ENCODE results near the gene BBS7. TPM values are rescaled to one million over a fixed set of nuclear protein-coding genes. Genes with fewer than 3 reads are reported as not detected.
A peak's percentile ranks its signal among the peaks of the same experiment; 100 is the strongest.

BBS7 gene
- polyA plus RNA-seq: 1 to 10 TPM; 4.9 to 6.8 TPM

- Histone ChIP-seq H3K4me3 (ENCODE audit: low read depth in 1 of 2, low read length in 2 of 2) (peak within 1 kb of the TSS; percentile 85 to 90), H3K36me3 (ENCODE audit: control insufficient read depth in 2 of 2, insufficient read depth in 2 of 2, low read length in 1 of 2) (no peaks in the 10 kb centered on the region), H3K4me1 (ENCODE audit: control insufficient read depth in 2 of 2, insufficient read depth in 2 of 2, low read length in 1 of 2) (peaks cover 2 to 4% of the 10 kb centered on the region in 2 donors), H3K9me3 (ENCODE audit: control insufficient read depth in 2 of 2, insufficient read depth in 1 of 2, low read depth in 1 of 2, low read length in 1 of 2) (no peaks in the 10 kb centered on the region), H3K27me3 (ENCODE audit: control insufficient read depth in 1 of 2, insufficient read depth in 2 of 2, low read length in 2 of 2) (no peaks in the 10 kb centered on the region), H3K27ac (ENCODE audit: low read depth in 2 of 2, low read length in 1 of 2) (peak within 1 kb of the TSS; percentile 79 to 90)
- 0 to 1% methylated on average over 58 of the region's 58 CpGs for WGBS, 2 donors
Observed at GRCh38 chr4:121869841-121870822, at the start of gene BBS7. Gene BBS7, minus strand, starts transcription at chr4:121870474. Its CDS starts 161 bp downstream, at chr4:121870313.

- Histone ChIP-seq H3K27me3 (ENCODE audit: control insufficient read depth in 1 of 2, insufficient read depth in 2 of 2, low read length in 2 of 2) (no peaks in the 10 kb centered on the region), H3K36me3 (ENCODE audit: control insufficient read depth in 2 of 2, insufficient read depth in 2 of 2, low read length in 1 of 2) (no peaks in the 10 kb centered on the region), H3K9me3 (ENCODE audit: control insufficient read depth in 2 of 2, insufficient read depth in 1 of 2, low read depth in 1 of 2, low read length in 1 of 2) (no peaks in the 10 kb centered on the region), H3K4me1 (ENCODE audit: control insufficient read depth in 2 of 2, insufficient read depth in 2 of 2, low read length in 1 of 2) (no peaks in the 10 kb centered on the region), H3K4me3 (ENCODE audit: low read depth in 1 of 2, low read length in 2 of 2) (no peak overlapping the region), H3K27ac (ENCODE audit: low read depth in 2 of 2, low read length in 1 of 2) (no peak overlapping the region)
- WGBS, 2 donors: 64 to 69% methylated on average over 2 of the region's 2 CpGs
Observed at GRCh38 chr4:121913667-121914066, 43.4 kb upstream of the BBS7 start.

GRCh38 chr4:121908346-121908745, 38.1 kb upstream of the BBS7 start:
- no peaks in the 10 kb centered on the region for H3K36me3 ChIP-seq (ENCODE audit: control insufficient read depth in 2 of 2, insufficient read depth in 2 of 2, low read length in 1 of 2)
- H3K27ac ChIP-seq (ENCODE audit: low read depth in 2 of 2, low read length in 1 of 2): no peak overlapping the region
- no peaks in the 10 kb centered on the region for H3K9me3 ChIP-seq (ENCODE audit: control insufficient read depth in 2 of 2, insufficient read depth in 1 of 2, low read depth in 1 of 2, low read length in 1 of 2)
- WGBS, 2 donors: 98 to 99% methylated on average over 1 of the region's 1 CpG
- no peaks in the 10 kb centered on the region for H3K4me1 ChIP-seq (ENCODE audit: control insufficient read depth in 2 of 2, insufficient read depth in 2 of 2, low read length in 1 of 2)
- H3K27me3 ChIP-seq (ENCODE audit: control insufficient read depth in 1 of 2, insufficient read depth in 2 of 2, low read length in 2 of 2): no peaks in the 10 kb centered on the region
- H3K4me3 ChIP-seq (ENCODE audit: low read depth in 1 of 2, low read length in 2 of 2): no peak overlapping the region

GRCh38 chr4:121900132-121900983, 30.1 kb upstream of the BBS7 start:
- no peaks in the 10 kb centered on the region for H3K36me3 ChIP-seq (ENCODE audit: control insufficient read depth in 2 of 2, insufficient read depth in 2 of 2, low read length in 1 of 2)
- no peak overlapping the region for H3K4me3 ChIP-seq (ENCODE audit: low read depth in 1 of 2, low read length in 2 of 2)
- H3K9me3 ChIP-seq (ENCODE audit: control insufficient read depth in 2 of 2, insufficient read depth in 1 of 2, low read depth in 1 of 2, low read length in 1 of 2): no peaks in the 10 kb centered on the region
- 59 to 64% methylated on average over 4 of the region's 4 CpGs for WGBS, 2 donors
- no peaks in the 10 kb centered on the region for H3K4me1 ChIP-seq (ENCODE audit: control insufficient read depth in 2 of 2, insufficient read depth in 2 of 2, low read length in 1 of 2)
- no peak overlapping the region for H3K27ac ChIP-seq (ENCODE audit: low read depth in 2 of 2, low read length in 1 of 2)
- no peaks in the 10 kb centered on the region for H3K27me3 ChIP-seq (ENCODE audit: control insufficient read depth in 1 of 2, insufficient read depth in 2 of 2, low read length in 2 of 2)

- H3K36me3 ChIP-seq (ENCODE audit: control insufficient read depth in 2 of 2, insufficient read depth in 2 of 2, low read length in 1 of 2): no peaks in the 10 kb centered on the region
- no peak overlapping the region for H3K4me3 ChIP-seq (ENCODE audit: low read depth in 1 of 2, low read length in 2 of 2)
- no peak overlapping the region for H3K27ac ChIP-seq (ENCODE audit: low read depth in 2 of 2, low read length in 1 of 2)
- H3K9me3 ChIP-seq (ENCODE audit: control insufficient read depth in 2 of 2, insufficient read depth in 1 of 2, low read depth in 1 of 2, low read length in 1 of 2): no peaks in the 10 kb centered on the region
- H3K27me3 ChIP-seq (ENCODE audit: control insufficient read depth in 1 of 2, insufficient read depth in 2 of 2, low read length in 2 of 2): no peaks in the 10 kb centered on the region
- no peaks in the 10 kb centered on the region for H3K4me1 ChIP-seq (ENCODE audit: control insufficient read depth in 2 of 2, insufficient read depth in 2 of 2, low read length in 1 of 2)
- 37 to 43% methylated on average over 6 of the region's 6 CpGs for WGBS, 2 donors
Observed at GRCh38 chr4:121898150-121898549, 27.9 kb upstream of the BBS7 start.

GRCh38 chr4:121888134-121888533, 17.9 kb upstream of the BBS7 start:
- H3K27me3 ChIP-seq (ENCODE audit: control insufficient read depth in 1 of 2, insufficient read depth in 2 of 2, low read length in 2 of 2): no peaks in the 10 kb centered on the region
- WGBS, 2 donors: 96 to 100% methylated on average over 1 of the region's 1 CpG
- no peaks in the 10 kb centered on the region for H3K4me1 ChIP-seq (ENCODE audit: control insufficient read depth in 2 of 2, insufficient read depth in 2 of 2, low read length in 1 of 2)
- no peak overlapping the region for H3K27ac ChIP-seq (ENCODE audit: low read depth in 2 of 2, low read length in 1 of 2)
- no peaks in the 10 kb centered on the region for H3K9me3 ChIP-seq (ENCODE audit: control insufficient read depth in 2 of 2, insufficient read depth in 1 of 2, low read depth in 1 of 2, low read length in 1 of 2)
- no peak overlapping the region for H3K4me3 ChIP-seq (ENCODE audit: low read depth in 1 of 2, low read length in 2 of 2)
- no peaks in the 10 kb centered on the region for H3K36me3 ChIP-seq (ENCODE audit: control insufficient read depth in 2 of 2, insufficient read depth in 2 of 2, low read length in 1 of 2)

GRCh38 chr4:121885115-121885514, 14.8 kb upstream of the BBS7 start:
- H3K27me3 ChIP-seq (ENCODE audit: control insufficient read depth in 1 of 2, insufficient read depth in 2 of 2, low read length in 2 of 2): no peaks in the 10 kb centered on the region
- no peaks in the 10 kb centered on the region for H3K36me3 ChIP-seq (ENCODE audit: control insufficient read depth in 2 of 2, insufficient read depth in 2 of 2, low read length in 1 of 2)
- H3K27ac ChIP-seq (ENCODE audit: low read depth in 2 of 2, low read length in 1 of 2): no peak overlapping the region
- H3K4me3 ChIP-seq (ENCODE audit: low read depth in 1 of 2, low read length in 2 of 2): no peak overlapping the region
- H3K9me3 ChIP-seq (ENCODE audit: control insufficient read depth in 2 of 2, insufficient read depth in 1 of 2, low read depth in 1 of 2, low read length in 1 of 2): no peaks in the 10 kb centered on the region
- no peaks in the 10 kb centered on the region for H3K4me1 ChIP-seq (ENCODE audit: control insufficient read depth in 2 of 2, insufficient read depth in 2 of 2, low read length in 1 of 2)
- 89 to 98% methylated on average over 2 of the region's 2 CpGs for WGBS, 2 donors

GRCh38 chr4:121881158-121881557, 10.9 kb upstream of the BBS7 start:
- Histone ChIP-seq H3K27ac (ENCODE audit: low read depth in 2 of 2, low read length in 1 of 2) (no peak overlapping the region), H3K4me1 (ENCODE audit: control insufficient read depth in 2 of 2, insufficient read depth in 2 of 2, low read length in 1 of 2) (no peaks in the 10 kb centered on the region), H3K9me3 (ENCODE audit: control insufficient read depth in 2 of 2, insufficient read depth in 1 of 2, low read depth in 1 of 2, low read length in 1 of 2) (no peaks in the 10 kb centered on the region), H3K27me3 (ENCODE audit: control insufficient read depth in 1 of 2, insufficient read depth in 2 of 2, low read length in 2 of 2) (no peaks in the 10 kb centered on the region), H3K4me3 (ENCODE audit: low read depth in 1 of 2, low read length in 2 of 2) (no peak overlapping the region), H3K36me3 (ENCODE audit: control insufficient read depth in 2 of 2, insufficient read depth in 2 of 2, low read length in 1 of 2) (no peaks in the 10 kb centered on the region)
- WGBS, 2 donors: 73 to 83% methylated on average over 3 of the region's 3 CpGs

- Histone ChIP-seq H3K27ac (ENCODE audit: low read depth in 2 of 2, low read length in 1 of 2) (no peak overlapping the region), H3K4me3 (ENCODE audit: low read depth in 1 of 2, low read length in 2 of 2) (no peak overlapping the region), H3K4me1 (ENCODE audit: control insufficient read depth in 2 of 2, insufficient read depth in 2 of 2, low read length in 1 of 2) (no peaks in the 10 kb centered on the region), H3K27me3 (ENCODE audit: control insufficient read depth in 1 of 2, insufficient read depth in 2 of 2, low read length in 2 of 2) (no peaks in the 10 kb centered on the region), H3K36me3 (ENCODE audit: control insufficient read depth in 2 of 2, insufficient read depth in 2 of 2, low read length in 1 of 2) (no peaks in the 10 kb centered on the region), H3K9me3 (ENCODE audit: control insufficient read depth in 2 of 2, insufficient read depth in 1 of 2, low read depth in 1 of 2, low read length in 1 of 2) (no peaks in the 10 kb centered on the region)
Observed at GRCh38 chr4:121879135-121879534, 8.9 kb upstream of the BBS7 start.

Data from esophagus (tissue), 2 donors.